DMS 273 (cell line): ENCODE data around the gene MAPKBP1.
A peak's percentile ranks its signal among the peaks of the same experiment; 100 is the strongest.

Experiments used
- DNase-seq: peaks from one replicate; lab custom pipeline; 2025; ENCODE audit not compliant: unreplicated experiment; lab: John Stamatoyannopoulos, UW

The MAPKBP1 gene

GRCh38 chr15:41804916-41805666, 30.8 kb downstream of the MAPKBP1 start:
- no peak for DNase-seq

- DNase-seq = no peak
These were observed 31.4 kb downstream of the MAPKBP1 start for GRCh38 chr15:41805711-41806110.

- peak; percentile 16 for DNase-seq
These were observed 32.3 kb downstream of the MAPKBP1 start for GRCh38 chr15:41806291-41807181.

DNA sequence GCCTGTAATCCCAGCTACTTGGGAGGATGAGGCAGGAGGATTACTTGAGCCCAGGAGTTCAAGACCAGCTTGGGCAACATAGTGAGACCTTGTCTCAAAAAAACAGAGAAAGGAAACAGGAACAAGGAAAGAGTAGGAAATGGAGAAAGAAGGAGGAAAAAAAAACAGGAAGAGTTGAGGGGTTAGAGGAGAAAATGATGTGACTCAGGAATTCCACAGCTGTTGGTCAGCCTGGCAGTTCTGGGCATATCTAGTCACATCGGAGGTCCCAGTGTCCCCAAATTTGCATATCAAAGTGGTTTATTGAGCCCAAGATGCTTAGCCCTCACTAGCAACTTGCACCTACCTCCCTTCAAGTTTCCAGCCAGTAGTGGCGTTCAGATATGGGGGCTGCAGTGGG, 34.8 kb downstream of the MAPKBP1 start:
- no peak for DNase-seq

GRCh38 chr15:41809526-41810220, 35.4 kb downstream of the MAPKBP1 start:
- DNase-seq = no peak

- no peak for DNase-seq
These were observed 36.6 kb downstream of the MAPKBP1 start for GRCh38 chr15:41810651-41811431.

DNA sequence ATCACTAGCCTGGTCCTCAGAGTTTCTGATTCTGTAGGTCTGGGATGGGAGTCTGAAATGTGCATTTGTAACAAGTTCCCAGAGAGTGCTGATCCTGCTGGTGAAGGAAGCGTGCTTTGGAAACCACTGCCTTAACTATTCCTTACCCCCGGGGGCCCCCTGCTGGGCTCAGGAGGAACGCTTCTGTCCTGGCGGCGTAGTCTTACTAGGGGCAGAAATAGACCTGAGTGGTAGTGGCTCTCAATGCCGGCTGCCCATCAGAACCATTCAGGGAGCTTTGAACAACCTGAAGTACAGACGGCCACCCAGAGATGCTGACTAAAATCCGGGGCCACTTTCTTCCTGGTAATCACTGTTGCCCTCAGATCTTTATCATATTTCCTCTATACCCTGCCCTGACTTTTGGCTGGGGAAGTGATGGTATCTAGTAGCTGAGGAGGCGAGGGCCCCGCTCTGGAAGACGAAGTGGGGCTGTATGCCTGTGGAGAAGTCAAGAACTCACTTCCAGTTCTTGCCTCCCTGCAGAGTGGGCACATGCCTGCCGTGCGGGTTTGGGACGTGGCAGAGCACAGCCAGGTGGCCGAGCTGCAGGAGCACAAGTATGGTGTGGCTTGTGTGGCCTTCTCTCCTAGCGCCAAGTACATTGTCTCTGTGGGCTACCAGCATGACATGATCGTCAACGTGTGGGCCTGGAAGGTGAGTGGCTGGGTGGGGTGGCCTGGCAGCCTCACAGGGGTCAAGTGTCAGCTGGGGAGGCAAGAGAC, 37.3 kb downstream of the MAPKBP1 start:
- peak; percentile 88 for DNase-seq

GRCh38 chr15:41812820-41813375, 38.6 kb downstream of the MAPKBP1 start:
- no peak for DNase-seq

DNA sequence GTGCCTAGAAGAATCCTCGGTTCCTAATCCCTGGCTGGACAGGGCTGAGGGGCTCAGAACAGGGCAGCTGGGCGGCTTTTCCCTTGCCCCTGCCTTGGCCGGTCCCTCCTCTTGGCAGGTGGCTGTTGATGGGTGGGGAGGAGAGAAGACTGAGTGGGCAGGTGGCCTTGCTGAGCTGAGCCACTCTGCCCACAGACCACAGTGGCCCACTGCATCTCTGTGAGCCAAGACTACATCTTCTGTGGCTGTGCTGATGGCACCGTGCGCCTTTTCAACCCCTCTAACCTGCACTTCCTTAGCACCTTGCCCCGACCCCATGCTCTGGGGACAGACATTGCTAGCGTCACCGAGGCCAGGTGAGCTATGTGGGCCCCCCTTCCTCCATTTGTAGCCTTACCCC, 39.1 kb downstream of the MAPKBP1 start:
- no peak for DNase-seq

DNA sequence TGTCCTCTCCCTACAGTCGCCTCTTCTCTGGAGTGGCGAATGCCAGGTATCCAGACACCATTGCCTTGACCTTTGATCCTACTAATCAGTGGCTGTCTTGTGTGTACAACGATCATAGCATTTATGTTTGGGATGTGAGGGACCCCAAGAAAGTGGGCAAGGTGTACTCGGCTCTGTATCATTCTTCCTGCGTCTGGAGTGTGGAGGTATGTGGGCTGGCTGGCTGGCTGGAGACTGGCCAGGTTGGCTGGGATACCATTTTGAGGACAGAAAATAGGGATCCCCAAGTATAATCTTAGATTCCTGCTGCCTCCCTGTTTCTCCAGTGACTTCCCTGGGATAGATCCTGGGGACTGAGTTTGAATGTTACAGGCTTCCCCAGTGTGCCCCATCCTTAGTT, 40.2 kb downstream of the MAPKBP1 start:
- DNase-seq = no peak

- DNase-seq = no peak
These were observed 42.5 kb downstream of the MAPKBP1 start for GRCh38 chr15:41816788-41817187.

DNA sequence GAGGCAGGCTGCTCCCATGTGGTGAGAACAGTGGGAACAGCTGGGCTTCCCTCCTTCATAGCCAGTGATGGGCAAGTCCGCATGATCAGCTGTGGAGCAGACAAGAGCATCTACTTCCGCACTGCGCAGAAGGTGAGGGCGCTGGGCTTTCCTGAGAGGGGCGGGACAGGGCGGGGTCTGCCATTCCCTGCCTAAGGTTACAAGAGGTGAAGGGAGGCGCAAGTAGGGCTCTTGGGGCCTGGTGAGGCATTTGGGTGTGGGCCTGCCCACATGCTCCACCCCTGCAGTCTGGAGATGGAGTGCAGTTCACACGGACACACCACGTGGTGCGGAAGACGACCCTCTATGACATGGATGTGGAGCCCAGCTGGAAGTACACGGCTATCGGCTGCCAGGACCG, 43.0 kb downstream of the MAPKBP1 start:
- no peak for DNase-seq

DNA sequence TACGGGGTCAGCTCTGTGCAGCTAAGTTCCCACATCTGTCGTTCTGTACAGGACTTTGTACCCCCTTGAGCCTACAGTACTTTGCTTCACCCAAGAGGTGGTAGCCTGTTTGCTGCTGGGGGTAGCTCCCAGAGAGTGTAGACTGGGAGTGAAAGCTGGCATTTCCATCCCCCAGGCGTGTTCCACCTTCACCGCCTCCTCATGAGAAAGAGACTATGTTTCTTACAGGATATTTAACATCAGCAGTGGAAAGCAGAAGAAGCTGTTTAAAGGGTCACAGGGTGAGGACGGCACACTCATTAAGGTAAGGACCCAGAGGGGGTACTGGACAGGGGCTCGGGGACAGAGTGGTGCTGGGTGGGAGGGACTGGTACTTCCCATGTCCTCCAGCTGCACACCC, 43.5 kb downstream of the MAPKBP1 start:
- DNase-seq = no peak

DNA sequence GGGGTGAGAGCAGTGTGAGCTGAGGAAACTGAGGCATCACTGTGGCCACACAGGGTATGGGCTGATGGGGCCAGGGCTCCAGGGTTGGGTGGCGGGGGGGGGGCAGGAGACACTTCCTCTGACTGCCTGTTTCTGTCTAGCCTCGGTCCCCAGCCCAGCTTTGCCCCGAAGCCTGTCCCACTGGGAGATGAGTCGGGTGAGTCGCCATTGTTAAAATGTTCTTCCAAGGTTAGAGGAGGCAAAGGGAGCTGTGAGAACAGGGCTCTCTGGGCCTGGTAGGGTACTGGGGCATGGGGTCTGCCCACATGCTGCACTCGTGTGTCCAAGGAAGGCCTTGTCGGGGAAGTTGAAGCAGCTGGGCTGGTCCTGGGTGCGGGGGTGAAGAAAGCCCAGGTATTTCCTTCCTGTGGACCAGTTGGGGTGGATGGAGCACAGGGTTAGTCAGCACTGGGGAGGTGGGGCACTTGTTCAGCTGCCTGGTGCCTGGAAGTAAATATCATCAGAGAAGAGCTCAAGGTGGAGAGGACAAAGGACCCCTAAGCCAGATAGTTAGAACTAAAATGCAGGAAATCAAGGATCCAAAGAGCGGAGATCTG, 45.3 kb downstream of the MAPKBP1 start:
- no peak for DNase-seq

DNA sequence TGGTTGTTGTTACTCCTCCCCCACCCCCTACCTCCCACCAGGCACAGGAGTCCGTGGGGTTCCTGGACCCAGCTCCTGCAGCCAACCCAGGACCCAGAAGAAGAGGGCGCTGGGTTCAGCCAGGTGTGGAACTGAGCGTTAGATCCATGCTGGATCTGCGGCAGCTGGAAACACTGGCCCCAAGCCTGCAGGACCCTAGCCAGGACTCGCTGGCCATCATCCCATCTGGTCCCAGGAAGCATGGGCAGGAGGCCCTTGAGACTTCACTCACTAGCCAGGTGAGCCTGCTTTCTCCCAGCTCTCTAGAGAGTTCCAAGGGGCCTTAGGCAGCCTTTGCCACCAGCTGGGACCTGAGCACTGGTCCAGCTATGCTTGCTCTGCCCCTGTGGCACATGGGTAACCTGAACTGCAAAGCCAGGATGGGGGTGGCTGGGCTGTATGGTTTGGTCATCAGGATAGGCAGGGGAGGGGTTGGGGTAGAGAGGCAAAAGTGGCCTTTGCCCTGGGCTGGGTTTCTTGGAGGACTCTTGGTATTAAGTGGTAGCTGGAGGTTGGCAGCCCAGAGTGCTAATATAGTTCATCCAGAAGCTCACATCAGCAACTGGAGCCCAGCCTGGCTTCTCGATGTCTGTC, 46.6 kb downstream of the MAPKBP1 start:
- DNase-seq = no peak

DNA sequence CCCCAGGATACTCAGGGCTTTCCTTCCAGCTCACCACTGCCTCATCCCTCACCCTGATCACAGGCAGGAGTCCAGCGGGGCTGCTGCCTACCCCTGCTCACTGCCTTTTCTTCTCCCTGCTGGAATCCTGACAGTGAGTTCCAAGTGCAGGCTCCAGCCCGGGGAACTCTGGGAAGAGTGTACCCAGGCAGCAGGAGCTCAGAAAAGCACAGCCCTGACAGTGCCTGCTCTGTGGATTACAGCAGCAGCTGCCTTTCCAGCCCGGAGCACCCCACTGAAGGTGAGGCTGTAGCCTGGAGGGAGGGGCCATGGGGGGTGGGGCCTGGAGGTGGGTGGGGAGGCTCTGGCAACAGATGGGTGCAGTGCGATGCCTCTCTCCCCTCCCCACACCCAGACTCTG, 47.5 kb downstream of the MAPKBP1 start:
- peak; percentile 37 for DNase-seq

DNA sequence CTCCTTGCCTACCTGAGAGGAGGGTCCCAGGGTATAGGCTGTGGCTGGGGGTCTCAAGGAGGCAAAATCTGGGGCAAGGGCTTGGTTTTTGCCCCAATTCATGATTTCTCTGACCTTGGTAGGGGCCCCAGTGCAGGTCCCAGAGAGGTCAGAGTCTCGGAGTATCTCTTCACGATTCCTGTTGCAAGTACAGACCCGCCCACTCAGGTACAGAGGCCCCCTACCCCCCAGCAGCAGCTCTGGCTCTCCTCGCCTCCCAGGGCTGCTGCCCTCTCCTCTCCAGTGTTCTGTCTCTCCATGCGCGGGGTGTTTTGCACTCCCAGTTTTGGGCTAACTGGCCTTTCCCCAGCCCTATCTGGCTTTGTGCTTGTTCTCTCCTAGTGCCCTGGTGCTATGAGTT, 48.2 kb downstream of the MAPKBP1 start:
- DNase-seq = no peak

DNA sequence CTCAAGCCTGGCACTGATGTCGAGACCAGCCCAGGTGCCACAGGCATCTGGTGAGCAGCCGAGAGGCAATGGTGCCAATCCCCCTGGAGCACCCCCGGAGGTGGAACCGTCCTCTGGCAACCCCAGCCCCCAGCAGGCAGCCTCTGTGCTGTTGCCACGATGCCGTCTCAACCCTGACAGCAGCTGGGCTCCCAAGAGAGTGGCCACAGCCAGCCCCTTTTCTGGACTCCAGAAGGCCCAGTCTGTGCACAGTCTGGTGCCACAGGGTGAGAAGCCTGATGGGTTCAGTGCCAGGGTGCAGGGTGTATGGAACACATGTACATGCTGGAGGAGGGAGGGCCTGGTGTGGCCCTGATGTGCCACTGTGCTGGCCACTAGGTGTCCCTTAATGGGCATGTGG, 48.7 kb downstream of the MAPKBP1 start:
- DNase-seq = peak; percentile 59

DNA sequence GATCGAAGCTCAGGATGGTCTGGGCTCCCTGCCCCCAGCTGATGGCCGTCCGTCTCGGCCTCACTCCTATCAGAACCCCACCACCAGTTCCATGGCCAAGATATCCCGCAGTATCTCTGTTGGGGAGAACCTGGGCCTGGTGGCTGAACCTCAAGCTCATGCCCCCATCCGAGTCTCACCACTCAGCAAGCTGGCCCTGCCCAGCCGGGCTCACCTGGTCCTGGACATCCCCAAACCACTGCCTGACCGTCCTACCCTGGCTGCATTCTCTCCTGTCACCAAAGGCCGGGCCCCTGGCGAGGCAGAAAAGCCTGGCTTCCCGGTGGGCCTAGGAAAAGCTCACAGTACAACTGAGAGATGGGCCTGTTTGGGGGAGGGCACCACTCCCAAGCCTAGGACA, 49.2 kb downstream of the MAPKBP1 start:
- DNase-seq = no peak
